Inferior parietal cortex (tissue), 1 donor: ENCODE data around the gene BAG3.
"Not testable (repeated sequence)": the region's sequence is repeated elsewhere in the genome, so short reads cannot be mapped to it uniquely, and the experiment has no call there.

ENCODE experiments used
- DNase-seq: peaks from one replicate; pipeline ENCODE4 v3.0.0-alpha.2; 2016; ENCODE audit errors: extremely low spot score

The BAG3 gene

DNA sequence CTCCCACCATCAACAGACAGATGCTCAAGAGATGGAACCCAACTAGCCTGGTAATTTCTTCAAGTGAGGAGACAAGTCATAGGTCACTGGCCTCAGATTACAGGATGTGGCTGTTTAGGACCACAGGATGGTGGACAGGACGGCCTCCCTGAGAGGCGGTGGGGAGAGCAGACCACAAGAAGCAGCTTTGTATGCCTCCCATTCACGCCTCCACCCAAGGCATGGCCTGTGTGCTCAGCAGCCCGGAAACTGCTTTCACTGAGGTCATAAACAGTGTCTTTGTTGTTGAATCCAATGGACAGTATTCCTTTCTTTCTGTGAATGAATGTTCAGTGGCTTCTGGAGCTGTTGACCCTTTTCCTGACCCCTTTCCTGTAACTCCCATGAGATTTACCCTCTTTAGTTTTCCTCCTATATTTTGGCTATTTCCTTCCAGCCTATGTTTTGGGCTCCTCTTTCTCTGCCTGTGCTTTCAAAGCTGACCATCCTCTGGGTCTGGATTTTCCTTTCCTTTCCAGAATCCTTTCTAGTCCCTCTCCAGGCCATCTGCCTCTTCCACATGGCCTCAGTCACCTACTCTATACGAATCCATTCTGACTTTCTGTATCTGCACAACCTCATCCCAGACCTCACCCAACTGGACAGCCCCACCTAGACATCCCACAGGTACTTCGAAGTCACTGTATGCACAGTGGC, 42.2 kb downstream of the BAG3 start:
- peak; percentile 46 for DNase-seq

DNA sequence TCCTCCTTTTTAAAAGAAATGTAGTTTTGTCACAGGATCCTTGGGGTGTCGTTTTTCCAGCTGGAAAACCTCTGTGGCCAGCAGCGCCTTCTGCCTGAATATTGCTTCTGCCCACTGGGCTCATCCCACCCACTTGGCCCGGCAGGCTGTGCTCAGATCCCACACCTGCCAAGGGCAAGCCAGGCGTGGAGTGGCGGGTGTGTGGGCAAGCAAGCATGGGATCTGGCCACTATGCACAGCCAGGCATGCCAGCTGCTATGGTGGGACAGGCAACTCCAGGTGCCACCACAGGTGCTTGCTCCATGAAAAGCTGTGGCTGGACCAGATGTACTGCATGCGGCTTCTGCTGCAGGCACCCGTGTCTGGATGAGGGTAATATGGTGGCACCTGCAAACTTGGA, 43.4 kb downstream of the BAG3 start:
- DNase-seq, result no peak

DNA sequence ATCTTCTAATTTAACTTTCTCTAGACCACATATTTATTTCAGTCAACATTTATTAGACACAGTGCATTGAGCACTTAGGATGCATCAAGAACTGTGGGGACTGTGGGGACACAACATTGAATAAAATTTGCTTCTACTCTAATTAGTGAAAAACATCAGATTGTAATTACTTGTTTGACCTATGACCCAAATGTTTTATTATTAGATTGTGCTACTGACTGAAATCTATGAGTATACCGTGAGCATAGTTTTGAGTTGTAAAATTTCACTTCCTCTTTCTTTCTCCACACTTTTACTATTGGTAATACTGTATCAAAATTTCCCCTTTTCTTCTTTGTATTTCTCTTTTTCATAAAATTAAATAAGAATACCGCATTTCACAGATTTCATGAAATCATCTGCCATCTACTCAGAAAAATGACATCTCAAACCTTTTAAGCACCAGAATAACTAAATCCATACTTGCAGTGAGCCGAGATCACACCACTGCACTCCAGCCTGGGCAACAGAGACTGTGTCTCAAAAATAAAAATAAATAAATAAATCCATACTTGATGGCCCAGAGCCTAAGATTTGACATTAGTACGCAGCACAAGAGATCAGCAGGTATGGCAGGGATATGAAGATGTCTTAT, 49.3 kb downstream of the BAG3 start:
- DNase-seq, result no peak

DNA sequence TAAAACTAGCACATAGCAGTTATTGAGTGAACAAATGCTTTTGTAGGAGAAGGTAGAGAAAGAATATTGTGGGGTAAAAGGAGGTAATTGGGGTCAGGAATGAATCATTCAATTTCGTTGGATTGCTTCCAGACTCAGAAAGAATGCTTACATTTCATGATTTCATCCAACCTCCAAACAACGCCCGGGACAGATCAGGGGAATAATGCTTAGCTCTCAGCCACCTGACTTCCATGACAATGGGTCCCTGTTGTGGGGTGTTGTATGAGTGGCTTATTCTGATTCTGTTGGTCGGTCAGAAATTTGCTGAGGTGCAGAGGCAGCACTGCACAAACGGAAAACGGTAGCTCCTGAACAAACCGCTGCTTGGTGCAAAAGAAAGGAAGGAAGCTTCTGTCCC, 50.7 kb downstream of the BAG3 start:
- no peak for DNase-seq

GRCh38 chr10:119702583-119702982, 51.4 kb downstream of the BAG3 start:
- no peak for DNase-seq

- no peak for DNase-seq
Observed at GRCh38 chr10:119703903-119704508, 52.8 kb downstream of the BAG3 start.

DNA sequence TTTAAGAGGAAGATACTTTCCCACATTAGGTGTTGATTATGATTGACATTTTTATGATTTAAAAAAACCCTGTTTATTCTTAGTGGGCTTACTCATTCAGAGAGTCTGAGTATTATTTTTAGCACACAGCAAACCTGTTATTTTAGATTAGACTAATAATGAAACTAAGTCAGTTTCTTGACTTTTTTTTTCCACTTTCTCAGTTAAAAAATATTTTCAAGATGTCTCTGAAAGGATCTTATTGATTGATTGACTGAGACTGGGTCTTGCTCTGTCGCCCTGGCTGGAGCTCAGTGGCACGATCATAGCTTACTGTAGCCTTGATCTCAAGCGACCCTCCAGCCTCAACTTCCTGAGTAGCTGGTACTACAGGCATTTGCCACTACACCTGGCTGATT, 54.3 kb downstream of the BAG3 start:
- no peak for DNase-seq

- no peak for DNase-seq
Observed at GRCh38 chr10:119706521-119707278, 55.5 kb downstream of the BAG3 start.

DNA sequence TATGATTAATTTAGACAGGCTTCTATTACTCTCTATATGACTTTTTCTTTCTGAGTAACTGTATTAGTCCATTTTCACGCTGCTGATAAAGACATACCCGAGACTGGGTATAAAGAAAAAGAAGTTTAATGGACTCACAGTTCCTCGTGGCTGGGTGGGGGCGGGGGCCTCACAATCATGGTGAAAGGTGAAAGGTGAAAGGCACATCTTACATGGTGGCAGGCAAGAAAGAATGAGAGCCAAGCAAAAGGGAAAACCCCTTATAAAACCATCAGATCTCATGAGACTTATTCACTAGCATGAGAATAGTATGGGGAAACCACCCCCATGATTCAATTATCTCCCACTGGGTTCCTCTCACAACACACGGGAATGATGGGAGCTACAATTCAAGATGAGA, 56.2 kb downstream of the BAG3 start:
- DNase-seq, result not testable (repeated sequence)

GRCh38 chr10:119710935-119711334, 59.8 kb downstream of the BAG3 start:
- not testable (repeated sequence) for DNase-seq

- DNase-seq, result peak; percentile 40
Observed at GRCh38 chr10:119713744-119714483, 62.7 kb downstream of the BAG3 start.

DNA sequence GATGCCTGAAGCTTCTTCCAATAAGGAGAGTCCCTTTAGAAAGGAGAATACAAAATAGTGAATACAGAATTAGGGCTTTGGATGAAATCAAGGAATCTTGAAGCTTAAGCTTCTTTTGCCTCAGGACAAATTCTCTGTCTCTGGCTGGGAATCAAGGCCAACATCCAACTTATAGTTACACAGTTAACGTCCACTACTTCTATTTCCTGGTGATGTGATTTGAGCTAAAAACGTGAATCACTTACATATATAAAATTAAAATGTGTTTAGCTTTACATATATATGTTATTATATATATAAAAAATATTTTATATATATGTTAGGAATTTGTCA, 63.3 kb downstream of the BAG3 start:
- no peak for DNase-seq

- no peak for DNase-seq
Observed at GRCh38 chr10:119715628-119716505, 64.7 kb downstream of the BAG3 start.

GRCh38 chr10:119723161-119723560, 72.0 kb downstream of the BAG3 start:
- DNase-seq, result no peak

- DNase-seq, result no peak
Observed at GRCh38 chr10:119723624-119724023, 72.4 kb downstream of the BAG3 start.

- DNase-seq, result peak; percentile 55
Observed at GRCh38 chr10:119724593-119725516, 73.7 kb downstream of the BAG3 start.

DNA sequence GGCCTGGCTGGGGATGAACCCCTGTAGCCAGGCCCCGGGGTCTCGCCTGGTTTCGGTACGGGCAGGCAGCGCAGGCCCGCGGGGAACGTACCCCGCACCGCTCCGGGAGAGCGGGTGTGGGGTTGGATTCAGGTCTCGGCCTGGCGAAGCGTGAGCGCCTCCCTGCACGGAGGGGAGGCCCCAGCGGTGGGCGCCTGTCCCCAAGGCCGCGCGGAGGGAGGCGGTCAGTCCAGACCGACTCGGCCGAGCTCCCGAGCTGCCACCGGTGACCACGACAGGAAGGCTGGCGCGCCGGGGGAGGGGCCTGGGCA, 74.3 kb downstream of the BAG3 start:
- DNase-seq, result no peak

DNA sequence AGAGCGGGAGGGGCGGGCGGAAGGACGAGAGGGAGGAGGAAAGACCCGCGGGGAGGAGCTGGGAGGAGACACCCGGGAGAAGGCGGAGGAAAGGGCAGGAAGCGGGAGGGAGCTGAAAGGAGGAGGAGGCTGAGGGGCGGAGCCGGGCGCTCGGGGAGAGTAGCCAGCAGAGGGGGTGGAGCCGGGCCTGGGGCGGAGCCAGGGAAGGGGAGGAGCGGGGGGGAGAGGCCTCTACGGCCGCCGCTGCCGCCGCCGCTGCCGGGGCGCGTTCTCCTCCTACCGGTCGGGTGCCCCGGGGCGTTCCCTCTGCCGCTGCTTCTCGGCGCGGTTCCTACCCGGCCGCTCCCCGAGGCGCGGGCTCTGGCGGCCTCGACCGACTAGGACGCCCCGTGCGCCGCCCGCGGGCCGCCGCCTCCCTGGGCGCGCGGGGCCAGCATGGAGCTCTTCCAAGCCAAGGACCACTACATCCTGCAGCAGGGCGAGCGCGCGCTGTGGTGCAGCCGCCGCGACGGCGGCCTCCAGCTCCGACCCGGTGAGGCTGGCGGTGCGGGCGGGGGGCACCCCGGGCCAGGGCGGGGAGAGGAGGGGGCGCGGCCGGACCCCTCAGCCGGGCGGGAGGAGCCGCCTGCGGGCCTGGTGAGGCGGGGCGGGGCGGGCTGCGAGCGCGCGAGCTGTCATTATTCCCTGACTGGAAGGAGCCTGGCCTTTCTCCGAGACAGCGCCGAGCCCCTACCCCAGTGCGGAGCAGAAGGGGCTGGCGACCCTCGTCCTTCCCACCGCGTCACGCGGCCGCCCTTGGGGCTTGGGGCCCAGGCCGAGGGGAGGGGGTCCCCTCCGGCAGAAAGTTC, 74.9 kb downstream of the BAG3 start, which contains the start of gene INPP5F:
TSS of gene INPP5F (plus strand) at position 223 of the 848 bp plus-strand sequence. CDS start at position 436, 213 bp downstream.
- DNase-seq, result peak; percentile 94
